Jurkat, Clone E6-1 (cell line): ENCODE results near the gene NUP54.

Source experiments
- DNase-seq: peaks from one replicate; pipeline ENCODE4 v3.0.0-alpha.2; 2011; ENCODE audit warnings: low read depth, low spot score
- H3K4me3 ChIP-seq: 2 replicates; pipeline ENCODE4 v1.5.1; 2011; ENCODE audit warnings: mild to moderate bottlenecking, low read length, control low read depth, moderate library complexity

NUP54 gene

DNA sequence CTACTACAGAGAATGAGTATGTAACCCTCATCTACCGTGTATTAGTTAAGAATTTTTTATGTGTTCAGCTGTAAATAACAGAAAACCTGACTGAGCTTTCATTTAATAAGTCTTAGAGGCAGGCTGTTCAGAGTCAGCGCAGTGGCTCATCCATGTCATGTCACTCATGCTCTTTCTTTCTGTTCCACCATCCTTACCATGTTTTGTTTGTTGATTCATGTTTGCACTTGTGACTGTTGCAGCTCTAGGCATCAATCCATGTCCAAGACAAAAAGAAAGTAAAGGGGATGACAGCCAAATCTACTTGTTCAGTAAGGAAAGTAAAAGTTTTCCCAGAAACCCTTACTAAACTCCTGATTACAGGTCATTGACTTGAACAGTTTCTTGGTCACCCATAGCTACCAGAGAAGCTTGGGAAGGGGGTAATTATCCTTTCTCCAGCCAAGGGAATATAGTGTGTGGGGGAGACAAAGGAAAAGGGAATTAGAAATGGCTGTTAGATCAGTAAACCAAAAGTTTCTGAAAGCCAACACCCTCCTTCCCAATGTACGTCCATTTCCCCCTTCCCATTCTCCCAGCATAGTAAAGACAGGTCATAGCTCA, 64.7 kb downstream of the NUP54 start:
- DNase-seq: no peak
- no peak overlapping the region for H3K4me3 ChIP-seq

DNA sequence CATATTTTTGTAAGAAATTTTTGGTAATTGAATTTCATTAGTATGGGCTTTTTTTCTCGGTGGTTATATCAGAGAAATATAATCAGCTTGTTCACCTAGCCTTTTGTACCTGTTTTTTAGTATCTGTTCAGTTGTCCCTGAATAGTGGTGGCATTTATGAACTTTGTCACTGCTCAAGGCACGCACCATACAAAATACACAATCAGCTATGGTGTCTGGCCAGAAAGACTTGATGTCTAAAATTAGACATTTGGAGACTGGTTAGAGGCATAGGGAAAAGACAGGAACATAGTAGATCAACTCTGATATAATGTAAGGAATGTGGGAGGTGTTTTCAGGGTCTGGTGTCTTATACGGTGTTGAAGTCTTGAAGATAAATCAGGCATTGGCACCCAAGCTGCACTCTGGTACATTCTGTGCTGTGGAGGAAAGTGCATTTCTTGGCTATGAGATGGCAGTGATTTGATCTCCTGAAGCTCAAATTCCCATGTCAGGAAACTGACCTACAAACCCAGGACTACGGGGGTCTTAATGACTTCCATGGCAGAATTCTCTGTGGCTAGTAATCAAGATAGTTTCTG, 70.1 kb downstream of the NUP54 start:
- DNase-seq: no peak
- H3K4me3 ChIP-seq: no peak overlapping the region

DNA sequence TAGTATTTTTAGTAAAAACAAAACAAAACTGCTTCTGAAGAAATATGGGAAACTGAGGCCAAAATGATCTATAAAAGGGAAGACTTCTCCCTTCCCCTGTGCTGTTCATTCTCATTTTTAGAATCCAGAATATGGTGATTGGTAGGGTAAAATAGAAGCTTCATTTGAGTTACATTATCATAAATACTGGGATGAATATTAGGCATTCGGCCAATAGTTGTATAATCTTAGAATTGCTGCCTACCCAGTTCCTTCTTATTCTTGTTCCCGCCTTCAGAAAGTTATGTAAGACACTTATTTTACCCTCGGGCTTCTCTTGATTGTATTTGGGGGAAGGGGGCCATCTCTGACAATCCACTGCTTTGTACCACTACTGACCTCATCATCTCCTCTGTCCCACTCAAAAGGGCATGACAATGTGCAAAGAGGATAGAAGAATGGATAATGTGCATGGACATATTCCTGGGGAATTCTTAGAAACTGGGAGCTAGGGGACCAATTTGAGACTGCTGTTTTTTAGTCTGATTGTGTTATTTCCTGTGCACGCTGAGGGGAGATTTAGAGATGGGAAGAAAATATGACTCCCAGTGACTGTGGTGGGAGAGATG, 73.1 kb downstream of the NUP54 start:
- no peak for DNase-seq
- H3K4me3 ChIP-seq: no peak overlapping the region

DNA sequence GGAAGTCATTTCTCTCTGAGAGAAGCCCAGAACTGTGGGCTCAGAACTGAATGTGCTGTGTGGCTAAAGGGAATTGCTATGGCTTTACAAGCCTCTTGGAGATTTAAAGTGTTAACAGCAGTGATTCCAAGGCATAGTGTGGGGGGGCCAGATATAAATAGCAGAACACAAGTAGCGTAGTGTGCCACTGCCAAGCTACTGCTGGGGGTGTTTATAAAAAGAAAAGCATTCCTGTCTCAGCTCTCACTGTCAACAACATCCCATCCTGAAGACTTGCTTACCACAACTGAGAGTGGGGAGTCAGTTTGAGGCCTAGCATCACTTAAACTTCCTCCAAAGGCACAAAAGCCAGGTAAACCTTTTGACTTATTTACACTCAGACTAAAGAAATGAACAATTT, 73.7 kb downstream of the NUP54 start, which contains the start of gene ART3:
Gene ART3 (plus strand): TSS at position 242 of the 400 bp plus-strand sequence. CDS start 1,181 bp downstream, outside the sequence.
- no peak within 1 kb of the TSS for H3K4me3 ChIP-seq
- DNase-seq: no peak

DNA sequence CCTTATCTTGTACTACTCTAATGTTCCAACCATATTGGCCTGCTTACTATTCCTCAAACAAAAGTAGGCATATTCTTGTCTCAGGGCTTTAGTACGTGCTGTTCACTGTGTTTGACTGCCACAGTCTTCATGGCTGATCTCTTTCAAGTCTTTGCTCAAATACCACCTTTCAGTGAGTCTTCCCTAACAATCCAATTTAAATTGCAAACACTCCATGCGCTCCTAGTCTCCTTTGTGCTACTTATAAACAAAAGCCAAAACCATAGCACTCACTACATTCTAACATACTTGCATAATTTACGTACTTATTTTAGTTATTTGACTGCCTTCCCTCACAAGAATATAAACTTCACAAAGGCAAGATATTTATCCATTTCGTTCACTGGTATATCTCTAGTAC, 75.4 kb downstream of the NUP54 start:
- no peak overlapping the region for H3K4me3 ChIP-seq

DNA sequence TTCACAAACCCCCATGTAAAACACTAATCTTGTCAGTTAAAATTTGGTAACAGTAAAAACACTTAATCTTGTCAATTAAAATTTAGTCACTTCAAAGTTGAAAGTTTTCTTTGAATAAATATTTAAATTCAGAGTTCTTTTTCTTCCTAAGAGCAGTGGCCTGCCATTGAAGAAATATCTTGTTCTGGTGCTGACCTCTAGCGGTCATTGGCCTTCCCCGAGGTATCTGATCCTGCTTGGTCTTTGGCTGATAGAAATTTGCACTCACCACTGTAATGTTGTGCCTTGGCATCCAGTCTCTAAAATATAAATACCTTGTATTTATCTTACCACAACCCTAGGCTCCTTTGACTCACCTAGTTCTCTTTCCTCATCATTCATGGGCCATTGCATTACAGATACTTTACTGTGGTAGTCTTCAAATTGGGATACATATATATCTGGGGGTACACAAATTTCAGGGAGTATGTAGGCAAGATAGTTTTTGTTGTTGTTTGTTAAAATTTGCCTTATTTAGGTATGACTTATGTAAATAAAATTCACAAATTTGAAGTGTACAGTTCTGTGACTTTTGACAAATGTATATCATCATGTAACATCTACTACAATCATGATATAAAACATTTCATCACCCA, 80.4 kb downstream of the NUP54 start:
- DNase-seq: peak; percentile 51
- H3K4me3 ChIP-seq: no peak overlapping the region

More for the DNA sequence above, 75.4 kb downstream of the NUP54 start:
- no peak for DNase-seq

DNA sequence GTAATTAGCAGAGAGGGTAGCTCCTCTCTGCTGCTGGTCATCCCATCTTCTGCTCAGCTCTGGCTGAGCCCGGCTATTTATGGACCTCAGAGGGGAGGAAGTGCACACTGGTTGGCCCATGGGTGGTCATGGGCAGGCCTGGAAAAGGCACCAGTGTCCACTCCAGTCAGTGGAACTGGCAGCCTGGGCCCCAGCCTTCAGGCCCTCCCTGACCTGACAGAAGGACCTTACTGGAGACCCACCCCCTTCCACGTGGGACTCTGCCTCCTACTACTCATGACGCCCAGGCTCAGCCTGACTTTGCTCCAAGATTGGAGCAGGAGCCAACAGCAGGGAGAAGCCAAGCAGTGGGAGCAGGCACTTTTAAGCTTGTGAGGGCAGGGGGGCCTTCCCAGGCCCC, 81.7 kb downstream of the NUP54 start:
- no peak overlapping the region for H3K4me3 ChIP-seq
- DNase-seq: no peak
